IPS-18c (cell line): ENCODE results near the gene ANK3.

Source experiments
- H3K4me3 ChIP-seq: 2 replicates; pipeline ENCODE4 v1.7.0; 2013; ENCODE audit warnings: low read depth, mild to moderate bottlenecking, low read length, moderate library complexity; ENCODE audit not compliant: insufficient read depth
- H3K9me3 ChIP-seq: one replicate; pipeline ENCODE4 v1.6.1; 2013; ENCODE audit warnings: mild to moderate bottlenecking, low read length, moderate library complexity; ENCODE audit not compliant: control insufficient read depth, insufficient read depth

ANK3 gene

DNA sequence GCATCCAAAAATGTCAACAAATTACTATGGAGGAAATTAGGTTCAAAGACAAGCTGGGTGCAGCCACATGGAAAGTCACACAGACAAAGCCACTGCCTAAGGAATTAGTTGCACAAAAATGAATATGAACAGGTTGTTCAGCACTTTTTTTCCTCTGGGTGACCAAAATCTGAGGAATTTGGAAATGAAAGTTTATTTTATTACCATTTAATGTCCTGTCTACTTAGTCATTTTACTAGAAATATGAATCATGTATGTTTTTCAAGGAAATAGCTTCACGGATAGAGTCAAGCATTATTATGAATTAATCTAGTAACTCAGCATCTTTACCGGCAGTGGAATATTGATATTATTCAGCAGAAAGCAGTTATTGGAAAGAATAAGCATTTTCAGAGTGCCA, 106.3 kb downstream of the ANK3 start:
- Histone ChIP-seq H3K4me3 (no peak overlapping the region), H3K9me3 (no peaks in the 10 kb centered on the region)

DNA sequence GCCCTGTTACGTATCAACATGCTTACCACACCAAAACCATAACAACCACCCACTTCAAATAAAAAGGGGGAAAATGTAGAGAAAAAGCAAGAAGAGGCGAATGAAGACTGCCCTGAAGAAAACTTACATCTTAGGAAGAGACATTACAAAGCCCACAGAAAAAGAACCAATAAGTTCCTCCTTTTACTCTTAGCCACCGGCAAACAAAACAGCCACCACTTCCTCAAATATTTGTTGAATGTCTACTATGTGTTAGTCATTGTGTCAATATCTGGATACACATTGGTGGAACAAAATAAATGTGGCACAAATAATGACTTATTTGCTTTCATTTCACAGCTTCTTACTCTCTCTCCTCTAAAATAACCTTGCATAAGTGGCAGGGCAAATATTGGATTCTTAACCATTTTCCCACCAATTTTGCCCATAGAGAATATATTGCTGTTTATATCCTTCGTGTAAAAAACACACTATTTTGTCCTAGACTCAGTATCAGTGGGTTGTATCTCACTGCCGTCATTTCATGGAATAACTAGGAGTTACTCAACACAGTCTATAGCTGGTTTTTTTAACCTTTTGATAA, 106.8 kb downstream of the ANK3 start:
- no peaks in the 10 kb centered on the region for H3K9me3 ChIP-seq

DNA sequence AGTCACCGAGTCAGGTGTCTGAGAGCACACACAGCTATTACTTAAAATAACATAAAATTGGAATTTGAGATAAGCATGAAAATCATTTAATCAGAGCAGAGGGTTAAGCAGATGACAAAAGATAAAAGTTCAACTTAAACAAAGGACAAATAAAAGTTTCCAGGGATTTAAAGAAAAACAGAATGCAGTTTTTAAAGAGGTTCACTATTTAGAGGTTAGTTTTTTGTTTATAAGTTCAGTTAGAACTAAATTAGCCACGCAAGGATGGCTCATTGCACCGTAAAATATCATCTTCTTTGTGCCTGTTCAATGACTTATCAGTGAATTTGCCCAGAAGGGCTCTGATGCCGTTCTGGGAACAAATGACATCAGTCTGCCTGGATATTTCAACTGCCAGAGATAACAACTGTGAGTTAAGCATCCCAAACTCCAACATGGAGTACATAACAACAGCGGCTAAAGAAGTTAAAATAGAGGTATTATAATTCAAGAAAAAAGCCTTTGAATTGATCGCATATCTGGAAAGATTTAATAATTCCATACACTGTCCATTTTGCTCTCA, 107.8 kb downstream of the ANK3 start:
- Histone ChIP-seq H3K4me3 (no peak overlapping the region), H3K9me3 (no peaks in the 10 kb centered on the region)

More for the DNA sequence above, 106.8 kb downstream of the ANK3 start:
- H3K4me3 ChIP-seq, result no peak overlapping the region

DNA sequence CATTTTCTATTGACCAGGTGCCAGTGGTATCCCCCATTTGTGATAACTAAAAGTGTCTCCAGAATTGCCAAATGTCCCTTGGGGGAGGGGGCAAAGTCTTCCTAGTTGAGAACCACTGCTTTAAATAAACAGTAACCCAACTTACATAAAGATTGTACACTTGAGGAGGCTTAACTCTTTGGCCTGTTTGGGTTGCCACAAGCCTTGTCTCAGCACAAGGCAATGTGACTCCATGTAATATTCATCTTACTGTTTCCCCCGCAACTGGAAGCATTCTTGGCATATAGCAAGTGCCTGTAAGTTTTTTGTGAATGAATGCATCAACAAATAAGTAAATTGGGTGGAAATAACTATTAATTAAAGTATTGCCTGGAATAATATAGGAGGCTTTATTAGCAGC, 108.3 kb downstream of the ANK3 start:
- no peak overlapping the region for H3K4me3 ChIP-seq
- H3K9me3 ChIP-seq, result no peaks in the 10 kb centered on the region

DNA sequence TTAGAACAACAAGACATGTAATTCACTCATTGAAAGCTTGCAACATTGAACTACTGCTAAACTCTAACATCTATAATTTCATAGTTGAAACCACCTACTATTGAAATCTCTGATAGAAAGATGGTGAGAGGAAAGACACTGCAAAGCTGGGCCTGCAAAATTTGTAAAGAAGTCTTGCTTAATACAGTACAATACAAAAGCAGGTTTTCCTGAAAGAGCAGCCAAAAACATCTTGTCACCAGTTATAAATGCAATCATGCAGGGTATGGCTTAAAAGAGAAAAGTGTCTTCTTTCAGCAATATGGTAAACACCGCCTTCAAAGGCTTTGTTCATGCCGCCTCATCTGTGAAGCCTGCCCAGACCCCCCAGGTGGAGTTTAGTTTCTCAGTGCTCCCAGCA, 109.2 kb downstream of the ANK3 start:
- no peak overlapping the region for H3K4me3 ChIP-seq
- no peaks in the 10 kb centered on the region for H3K9me3 ChIP-seq

DNA sequence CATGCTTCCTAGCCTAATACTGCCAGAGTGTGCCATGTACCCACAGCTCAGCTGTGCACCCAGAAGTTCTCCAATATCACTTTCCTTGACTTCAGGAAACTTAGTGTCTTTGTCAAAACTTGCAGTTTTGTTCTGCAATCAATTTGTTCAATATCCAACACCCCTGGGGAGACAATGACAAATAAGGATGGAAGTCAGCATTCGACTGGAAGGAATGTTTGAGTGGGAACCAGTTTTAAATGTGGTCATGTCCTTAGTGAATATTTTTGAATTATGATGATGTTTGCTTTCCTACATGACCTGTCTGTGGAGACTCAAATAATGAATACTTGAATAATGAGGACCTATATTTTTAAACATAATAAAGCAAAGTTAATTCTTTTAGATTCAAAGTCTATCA, 112.0 kb downstream of the ANK3 start:
- Histone ChIP-seq H3K4me3 (no peak overlapping the region), H3K9me3 (no peaks in the 10 kb centered on the region)

DNA sequence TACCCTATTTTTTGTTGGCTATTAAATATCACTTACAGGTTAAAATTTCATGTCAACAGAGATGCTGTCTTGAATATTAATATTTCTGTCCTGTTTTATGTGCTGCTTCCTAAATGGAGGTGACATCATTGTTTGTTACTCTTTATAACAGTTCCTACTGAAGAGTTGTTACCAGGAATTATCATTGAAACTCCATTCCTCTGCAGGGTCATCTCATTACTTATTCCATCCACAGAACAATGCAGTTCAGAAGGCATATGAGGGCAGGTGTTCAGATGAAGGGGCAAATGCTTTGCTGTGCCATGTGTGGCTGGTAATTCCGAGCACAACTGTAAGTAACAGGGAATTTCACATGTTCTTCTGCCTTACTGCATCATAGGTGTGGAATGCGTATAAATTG, 113.4 kb downstream of the ANK3 start:
- Histone ChIP-seq H3K4me3 (no peak overlapping the region), H3K9me3 (no peaks in the 10 kb centered on the region)

DNA sequence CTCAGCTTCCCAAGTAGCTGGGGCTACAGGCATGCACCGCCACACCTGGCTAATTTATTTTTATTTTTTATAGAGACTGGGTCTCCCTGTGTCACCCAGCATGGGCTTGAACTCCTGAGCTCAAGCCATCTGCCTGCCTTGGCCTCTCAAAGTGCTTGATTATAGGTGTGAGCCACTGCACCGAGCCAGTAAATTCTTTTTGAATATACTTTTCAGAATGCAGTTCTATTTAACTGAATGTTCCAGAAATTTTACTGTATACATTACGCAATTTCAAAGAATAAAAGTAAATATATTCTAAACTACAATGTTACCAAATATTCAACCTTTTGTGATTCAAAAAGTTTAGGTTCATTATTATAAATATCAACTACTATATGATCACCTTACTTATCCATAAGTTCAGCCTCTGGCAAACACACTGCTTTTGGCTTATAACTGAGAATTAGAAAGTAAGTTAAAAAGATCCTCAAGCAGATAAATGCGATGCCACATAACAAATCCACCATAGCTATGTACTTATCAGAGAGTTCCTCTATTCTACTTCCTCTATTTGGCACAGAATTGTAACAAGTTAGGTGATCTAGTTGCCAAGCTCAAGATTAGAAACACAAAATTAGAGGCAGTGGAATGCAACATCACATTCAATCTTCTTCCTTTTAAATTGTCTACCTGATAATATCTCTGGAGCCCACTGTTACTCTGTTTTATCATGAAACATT, 118.2 kb downstream of the ANK3 start:
- Histone ChIP-seq H3K9me3 (no peaks in the 10 kb centered on the region), H3K4me3 (no peak overlapping the region)

DNA sequence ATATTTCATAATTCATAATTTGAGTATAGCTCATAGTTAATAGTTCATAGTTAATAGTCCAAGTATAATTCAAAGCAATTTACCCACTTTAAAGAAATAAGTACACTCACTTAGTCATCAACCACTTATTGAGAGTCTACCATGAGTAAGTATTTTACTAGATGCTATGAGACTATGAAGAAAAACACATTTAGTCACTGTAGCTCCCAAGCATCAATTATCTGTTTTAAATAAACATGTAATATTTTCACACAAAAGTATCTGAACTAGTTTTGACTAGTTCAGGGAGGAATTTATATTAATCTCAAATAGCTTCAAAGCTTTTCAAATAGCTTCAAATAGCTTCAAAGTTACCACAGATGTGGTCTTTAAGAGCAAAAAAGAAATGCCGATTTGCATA, 119.2 kb downstream of the ANK3 start:
- Histone ChIP-seq H3K4me3 (no peak overlapping the region), H3K9me3 (no peaks in the 10 kb centered on the region)

DNA sequence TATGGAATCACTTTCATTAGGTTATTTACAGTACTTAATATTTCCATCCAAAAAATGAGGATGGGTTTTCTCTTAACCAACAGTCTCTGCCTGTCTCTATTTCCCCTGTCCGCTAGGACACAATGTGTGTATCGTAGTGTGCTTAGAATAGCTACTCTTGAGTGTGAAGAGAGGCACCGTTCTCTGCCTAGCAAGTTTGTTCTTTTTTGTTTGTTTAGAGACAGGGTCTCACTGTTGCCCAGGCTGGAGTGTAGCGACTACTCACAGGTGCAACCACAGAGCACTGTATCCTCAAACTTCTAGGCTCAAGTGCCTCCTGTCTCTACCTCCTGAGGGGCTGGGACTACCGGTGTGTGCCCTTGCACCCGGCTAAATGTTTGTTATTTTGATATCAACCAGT, 121.9 kb downstream of the ANK3 start:
- Histone ChIP-seq H3K4me3 (no peak overlapping the region), H3K9me3 (no peaks in the 10 kb centered on the region)

DNA sequence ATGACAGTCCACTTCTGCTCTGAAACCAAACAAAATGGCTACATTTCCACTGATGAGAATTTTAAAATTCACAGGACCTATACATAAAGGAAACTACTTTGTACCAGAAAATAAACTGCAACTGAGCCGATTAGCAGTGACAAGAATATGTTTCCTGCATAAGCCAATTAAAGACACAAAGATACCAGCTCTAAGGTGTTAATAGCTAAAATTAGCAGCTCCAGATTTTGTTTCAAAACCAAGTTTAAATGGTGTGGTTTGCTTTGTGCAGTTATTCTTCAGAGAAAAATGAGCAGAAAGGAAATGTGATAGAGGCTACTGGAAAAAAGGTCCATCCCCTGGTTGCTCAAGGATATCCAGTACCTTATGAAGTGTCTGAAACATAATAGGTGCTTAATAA, 123.2 kb downstream of the ANK3 start:
- H3K4me3 ChIP-seq, result no peak overlapping the region
- no peaks in the 10 kb centered on the region for H3K9me3 ChIP-seq

DNA sequence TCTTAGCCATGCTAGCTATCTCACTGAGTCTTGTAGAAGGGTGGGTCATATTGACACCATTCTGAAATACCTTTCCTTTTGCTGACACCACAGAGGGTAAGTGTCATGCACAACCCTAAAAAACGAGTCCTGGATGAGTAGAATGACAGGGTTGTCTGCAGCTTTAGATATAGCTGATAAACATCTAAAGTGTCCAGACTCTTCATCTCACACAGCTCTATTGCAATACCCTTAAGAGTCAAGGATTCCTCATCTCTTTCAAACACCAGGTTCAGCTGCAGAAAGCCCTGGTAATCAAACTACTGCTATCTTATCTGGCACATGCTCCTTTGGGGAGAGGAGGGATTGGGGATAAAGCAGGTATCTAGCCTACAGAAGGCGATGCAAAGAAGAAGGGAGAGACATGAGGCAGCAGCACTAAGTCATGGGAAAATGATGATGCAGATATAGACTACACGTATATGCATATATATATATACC, 127.0 kb downstream of the ANK3 start:
- H3K9me3 ChIP-seq, result no peaks in the 10 kb centered on the region
- no peak overlapping the region for H3K4me3 ChIP-seq

DNA sequence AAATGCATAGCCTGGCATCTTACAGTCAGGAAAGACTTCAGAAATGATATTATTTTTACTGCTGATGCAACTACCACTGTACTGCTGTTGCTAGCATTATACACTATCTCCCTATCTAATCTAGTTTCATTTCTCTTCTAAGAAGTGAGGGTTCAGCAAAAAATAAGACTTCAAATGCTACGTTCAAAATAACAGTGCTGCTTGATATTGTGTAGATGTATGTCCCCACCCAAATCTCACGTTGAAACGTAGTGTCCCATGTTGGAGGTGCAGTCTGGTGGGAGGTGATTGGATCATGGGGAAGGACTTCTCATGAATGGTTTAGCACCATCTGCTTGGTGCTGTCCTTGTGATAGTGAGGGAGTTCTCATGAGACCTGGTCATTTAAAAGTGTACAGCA, 129.4 kb downstream of the ANK3 start:
- H3K9me3 ChIP-seq, result no peaks in the 10 kb centered on the region
- no peak overlapping the region for H3K4me3 ChIP-seq

DNA sequence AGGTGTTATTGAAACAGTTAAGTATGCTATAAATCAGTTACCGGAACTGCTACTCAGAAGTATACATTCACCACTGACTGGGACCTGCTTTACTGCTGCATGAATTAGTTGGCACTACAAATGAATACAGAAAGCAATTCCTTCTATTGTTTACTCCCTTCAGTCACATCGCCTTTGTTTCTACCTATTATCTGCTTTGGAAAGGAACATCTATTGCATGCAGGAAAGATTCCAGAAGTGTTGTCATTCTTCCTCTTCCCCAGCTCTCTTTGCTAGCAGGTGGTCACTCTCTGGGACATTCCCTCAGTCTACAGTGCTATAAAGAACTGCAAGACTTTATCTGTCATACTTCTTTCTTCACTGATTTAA, 131.3 kb downstream of the ANK3 start:
- Histone ChIP-seq H3K9me3 (no peaks in the 10 kb centered on the region), H3K4me3 (no peak overlapping the region)

DNA sequence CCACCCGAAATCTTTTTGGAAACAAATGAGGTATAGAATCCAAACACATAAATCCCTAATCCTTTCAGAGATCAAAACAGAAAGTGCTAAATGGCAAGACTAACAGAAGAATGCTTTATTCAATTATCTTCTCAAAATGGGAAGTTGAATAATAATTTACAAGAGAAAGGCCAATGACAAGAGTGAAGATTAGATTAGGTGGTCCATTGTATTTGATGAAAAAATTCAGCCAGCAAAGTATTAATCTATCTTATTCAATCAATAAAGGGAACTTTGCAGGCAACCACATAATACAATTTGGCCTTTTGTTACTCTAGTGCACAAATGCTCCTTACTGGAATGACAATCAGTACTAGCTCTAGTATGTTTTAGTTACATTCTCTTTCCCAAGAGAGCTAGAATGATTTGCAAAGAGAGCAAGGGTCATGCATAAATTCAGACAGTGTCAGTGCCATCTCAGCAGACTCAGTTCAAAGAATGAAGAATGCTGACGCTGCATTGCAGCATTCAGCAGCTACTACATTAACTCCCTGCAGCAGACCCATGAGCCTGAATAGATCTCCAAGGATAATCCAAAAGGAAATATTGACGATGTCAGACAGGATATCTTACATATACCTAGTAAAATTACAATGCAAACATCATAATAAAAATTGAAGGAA, 131.8 kb downstream of the ANK3 start:
- no peaks in the 10 kb centered on the region for H3K9me3 ChIP-seq
- H3K4me3 ChIP-seq, result no peak overlapping the region

DNA sequence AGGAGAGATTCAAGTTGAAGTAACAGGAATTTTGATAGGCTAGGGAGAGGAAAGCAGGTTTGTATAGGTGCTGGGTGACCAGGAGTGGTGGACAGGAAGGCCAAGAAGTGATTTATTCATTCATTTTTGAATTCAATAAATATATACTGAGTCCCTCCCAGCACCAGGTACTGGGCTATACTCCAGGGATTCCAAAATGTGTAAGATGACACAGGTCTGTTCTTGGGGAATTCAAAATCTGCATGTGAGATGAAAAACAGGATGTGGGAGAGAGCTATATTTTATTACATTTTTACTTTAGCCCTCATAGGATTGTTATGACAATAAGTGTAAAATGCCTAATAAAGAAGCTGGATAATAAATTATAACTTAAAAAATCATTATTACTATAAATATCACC, 134.9 kb downstream of the ANK3 start:
- H3K4me3 ChIP-seq, result no peak overlapping the region
- no peaks in the 10 kb centered on the region for H3K9me3 ChIP-seq

DNA sequence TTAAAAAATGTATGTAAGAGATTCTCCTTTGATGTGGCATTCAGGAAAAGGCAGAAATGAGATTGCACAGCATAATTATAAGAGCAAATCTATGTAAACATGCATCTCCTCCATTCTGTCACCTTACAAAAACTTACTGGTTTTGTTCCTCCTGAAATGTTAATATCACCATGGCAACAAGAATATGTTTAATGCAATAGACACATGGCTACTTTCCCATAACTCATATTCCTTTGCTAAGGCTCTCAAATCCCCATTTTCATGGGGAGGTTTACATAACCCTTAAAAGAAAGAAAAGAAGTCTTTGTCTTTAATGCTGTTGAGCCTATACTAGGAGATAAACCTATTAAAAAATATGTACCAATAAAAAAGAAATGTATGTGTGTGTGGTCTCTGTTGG, 136.2 kb downstream of the ANK3 start:
- no peaks in the 10 kb centered on the region for H3K9me3 ChIP-seq
- H3K4me3 ChIP-seq, result no peak overlapping the region

DNA sequence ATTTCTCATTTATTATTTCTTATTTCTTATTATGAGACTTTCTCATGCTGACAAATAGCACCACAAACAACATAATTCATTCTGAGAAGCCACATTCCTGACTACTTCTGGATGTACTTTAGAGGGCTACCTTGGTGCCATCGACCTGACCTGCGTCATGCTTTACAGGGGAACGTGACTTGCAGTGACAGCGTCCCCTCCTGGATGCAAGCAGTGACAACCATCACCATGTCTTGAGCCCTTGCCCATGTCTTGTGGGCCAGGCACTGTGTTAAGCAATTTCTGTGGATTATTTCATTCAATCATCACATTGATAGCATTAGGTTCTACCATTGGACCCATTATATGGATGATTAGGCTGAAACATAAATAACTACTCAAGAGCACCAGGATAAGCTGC, 137.0 kb downstream of the ANK3 start:
- H3K4me3 ChIP-seq, result no peak overlapping the region
- H3K9me3 ChIP-seq, result no peaks in the 10 kb centered on the region
